ENCODE data around the gene MAGEA9B. TPM values are rescaled to one million over a fixed set of nuclear protein-coding genes. Genes with fewer than 3 reads are reported as not detected.
"Not testable (repeated sequence)": the region's sequence is repeated elsewhere in the genome, so short reads cannot be mapped to it uniquely, and the experiment has no call there.

The MAGEA9B gene
- total RNA-seq, 1 experiment from 2014 or later: not detected

- H3K4me1 ChIP-seq (ENCODE audit: insufficient read depth, low read length); H3K36me3 ChIP-seq (ENCODE audit: low read depth, low read length); intact Hi-C loops (cut with micrococcal nuclease); H3K4me3 ChIP-seq (ENCODE audit: low read length); DNase-seq; H2AFZ ChIP-seq (ENCODE audit: low read length); H3K9ac ChIP-seq (ENCODE audit: low read length); H3F3A ChIP-seq (ENCODE audit: low read length, unreplicated experiment); H3K4me2 ChIP-seq (ENCODE audit: low read length); H3K27ac ChIP-seq (ENCODE audit: low read length); H3K79me2 ChIP-seq (ENCODE audit: low read length); H3K27me3 ChIP-seq (ENCODE audit: low read length); CTCF ChIA-PET; H3K9me3 ChIP-seq (ENCODE audit: low read length); H3K9me2 ChIP-seq (replicated peaks; ENCODE audit: low read length); POLR2A ChIA-PET (ENCODE audit: unreplicated experiment); BruUV-seq (replicated peaks); H4K20me1 ChIP-seq (ENCODE audit: low read length): not testable (repeated sequence)
- ATAC-seq: peak; percentile 29; the same call in 1 of the 2 replicates
Observed at GRCh38 chrX:149598603-149599002, 11.3 kb upstream of the MAGEA9B start.

- H3K4me2 ChIP-seq (ENCODE audit: low read length); H3K9ac ChIP-seq (ENCODE audit: low read length); BruUV-seq (replicated peaks); H3K4me1 ChIP-seq (ENCODE audit: insufficient read depth, low read length); CTCF ChIA-PET; H3K79me2 ChIP-seq (ENCODE audit: low read length); H3F3A ChIP-seq (ENCODE audit: low read length, unreplicated experiment); H3K36me3 ChIP-seq (ENCODE audit: low read depth, low read length); H3K4me3 ChIP-seq (ENCODE audit: low read length); POLR2A ChIA-PET (ENCODE audit: unreplicated experiment); H3K9me2 ChIP-seq (replicated peaks; ENCODE audit: low read length); H4K20me1 ChIP-seq (ENCODE audit: low read length); H2AFZ ChIP-seq (ENCODE audit: low read length); intact Hi-C loops (cut with micrococcal nuclease); H3K9me3 ChIP-seq (ENCODE audit: low read length); H3K27ac ChIP-seq (ENCODE audit: low read length); ATAC-seq; H3K27me3 ChIP-seq (ENCODE audit: low read length); DNase-seq: not testable (repeated sequence)
Observed at GRCh38 chrX:149595943-149596342, 8.7 kb upstream of the MAGEA9B start.

DNA sequence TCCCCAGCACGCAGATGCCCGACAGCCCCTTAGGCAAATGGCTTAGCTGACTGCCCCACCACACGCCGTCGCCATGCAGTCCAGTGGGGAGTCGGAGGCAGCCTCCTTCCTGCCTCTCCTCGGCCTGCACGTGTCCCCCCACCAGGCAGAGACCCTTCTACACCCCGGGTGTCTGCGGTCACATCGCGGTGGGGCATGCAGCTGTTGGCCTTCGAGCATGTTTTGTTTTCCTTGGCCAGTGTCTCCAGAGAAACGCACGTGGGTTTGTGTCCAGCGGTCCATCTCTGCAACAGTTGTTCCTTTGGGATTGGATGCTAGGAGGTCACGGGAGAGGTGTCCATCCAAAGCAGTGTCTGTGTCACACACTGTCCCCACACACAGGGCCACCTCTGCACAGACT, 8.0 kb upstream of the MAGEA9B start, which contains the start of gene HSFX2:
Gene HSFX2 (minus strand): TSS at position 101 of the 400 bp plus-strand sequence. CDS start 614 bp downstream, outside the sequence.
- intact Hi-C loops (cut with micrococcal nuclease); H3K27ac ChIP-seq (ENCODE audit: low read length); H2AFZ ChIP-seq (ENCODE audit: low read length); H3F3A ChIP-seq (ENCODE audit: low read length, unreplicated experiment); H3K36me3 ChIP-seq (ENCODE audit: low read depth, low read length); H3K4me3 ChIP-seq (ENCODE audit: low read length); H4K20me1 ChIP-seq (ENCODE audit: low read length); H3K27me3 ChIP-seq (ENCODE audit: low read length); H3K9me3 ChIP-seq (ENCODE audit: low read length); H3K79me2 ChIP-seq (ENCODE audit: low read length); CTCF ChIA-PET; BruUV-seq (replicated peaks); ATAC-seq; H3K4me2 ChIP-seq (ENCODE audit: low read length); H3K9ac ChIP-seq (ENCODE audit: low read length); H3K9me2 ChIP-seq (replicated peaks; ENCODE audit: low read length); POLR2A ChIA-PET (ENCODE audit: unreplicated experiment); H3K4me1 ChIP-seq (ENCODE audit: insufficient read depth, low read length); DNase-seq: not testable (repeated sequence)

GRCh38 chrX:149590993-149591392, 3.7 kb upstream of the MAGEA9B start:
- H4K20me1 ChIP-seq (ENCODE audit: low read length); H3K79me2 ChIP-seq (ENCODE audit: low read length); POLR2A ChIA-PET (ENCODE audit: unreplicated experiment); H3K4me3 ChIP-seq (ENCODE audit: low read length); H3K9me3 ChIP-seq (ENCODE audit: low read length); H3K4me1 ChIP-seq (ENCODE audit: insufficient read depth, low read length); H3K36me3 ChIP-seq (ENCODE audit: low read depth, low read length); CTCF ChIA-PET; H3K27ac ChIP-seq (ENCODE audit: low read length); ATAC-seq; H3K27me3 ChIP-seq (ENCODE audit: low read length); H2AFZ ChIP-seq (ENCODE audit: low read length); BruUV-seq (replicated peaks); H3K9ac ChIP-seq (ENCODE audit: low read length); intact Hi-C loops (cut with micrococcal nuclease); H3F3A ChIP-seq (ENCODE audit: low read length, unreplicated experiment); H3K4me2 ChIP-seq (ENCODE audit: low read length); DNase-seq; H3K9me2 ChIP-seq (replicated peaks; ENCODE audit: low read length): not testable (repeated sequence)

DNA sequence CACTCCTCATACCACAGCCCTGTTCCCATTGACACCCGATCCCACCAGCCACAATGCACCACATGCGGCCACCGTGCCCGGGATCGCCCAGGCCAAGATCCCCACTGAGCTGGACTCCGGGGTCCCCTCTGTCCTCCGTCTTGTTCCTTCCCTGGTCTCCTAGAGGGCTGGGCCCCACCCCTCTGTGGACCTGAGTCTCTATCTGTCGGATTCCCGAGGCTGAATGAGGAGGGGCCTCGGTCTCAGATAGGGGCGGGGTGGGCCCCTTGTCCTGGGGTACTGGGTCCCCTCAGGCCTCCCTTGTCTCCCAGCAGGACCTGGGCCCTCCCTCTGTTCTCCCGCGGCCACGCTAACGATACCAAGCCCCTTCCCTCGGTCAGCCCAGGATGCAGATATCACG, 1.6 kb downstream of the MAGEA9B start:
- POLR2A ChIA-PET (ENCODE audit: unreplicated experiment); DNase-seq; CTCF ChIA-PET: not testable (repeated sequence)

GRCh38 chrX:149573456-149573855, 13.8 kb downstream of the MAGEA9B start:
- H2AFZ ChIP-seq (ENCODE audit: low read length); H3K36me3 ChIP-seq (ENCODE audit: low read depth, low read length); H3F3A ChIP-seq (ENCODE audit: low read length, unreplicated experiment); H3K9me3 ChIP-seq (ENCODE audit: low read length); H3K4me3 ChIP-seq (ENCODE audit: low read length); H3K27me3 ChIP-seq (ENCODE audit: low read length); H3K4me2 ChIP-seq (ENCODE audit: low read length); H3K27ac ChIP-seq (ENCODE audit: low read length); CTCF ChIA-PET; DNase-seq; H3K79me2 ChIP-seq (ENCODE audit: low read length); H3K4me1 ChIP-seq (ENCODE audit: insufficient read depth, low read length); BruUV-seq (replicated peaks); intact Hi-C loops (cut with micrococcal nuclease); H3K9me2 ChIP-seq (replicated peaks; ENCODE audit: low read length); H4K20me1 ChIP-seq (ENCODE audit: low read length); POLR2A ChIA-PET (ENCODE audit: unreplicated experiment); H3K9ac ChIP-seq (ENCODE audit: low read length): not testable (repeated sequence)
- peak; percentile 49; the same call in 1 of the 2 replicates for ATAC-seq

More for the DNA sequence above, 1.6 kb downstream of the MAGEA9B start:
- H3K27me3 ChIP-seq (ENCODE audit: low read length); BruUV-seq (replicated peaks); H3K9ac ChIP-seq (ENCODE audit: low read length); H3K4me2 ChIP-seq (ENCODE audit: low read length); intact Hi-C loops (cut with micrococcal nuclease); H4K20me1 ChIP-seq (ENCODE audit: low read length); H3K36me3 ChIP-seq (ENCODE audit: low read depth, low read length); H2AFZ ChIP-seq (ENCODE audit: low read length); H3K79me2 ChIP-seq (ENCODE audit: low read length); H3K4me3 ChIP-seq (ENCODE audit: low read length); H3K27ac ChIP-seq (ENCODE audit: low read length); H3F3A ChIP-seq (ENCODE audit: low read length, unreplicated experiment); ATAC-seq; H3K9me3 ChIP-seq (ENCODE audit: low read length); H3K4me1 ChIP-seq (ENCODE audit: insufficient read depth, low read length); H3K9me2 ChIP-seq (replicated peaks; ENCODE audit: low read length): not testable (repeated sequence)

Measured in PC-3 (cell line).